Heart left ventricle (tissue), 16 donors: ENCODE measurements around the gene FTO. TPM values are rescaled to one million over a fixed set of nuclear protein-coding genes. Genes with fewer than 3 reads are reported as not detected.

Source experiments
- ATAC-seq, 4 donors: fragments of 200-7000 bp; cut with Tn5 transposase; one replicate each; pipeline ENCODE4 v1.9.1; 2020 to 2022; ENCODE audit warnings: moderate library complexity in 4 of 4, mild to moderate bottlenecking in 3 of 4, moderate number of reproducible peaks in 1 of 4
- DNase-seq, 5 donors: peaks; one replicate each; pipeline ENCODE4 v3.0.0-alpha.2; 2020
- H3K27ac ChIP-seq, 12 donors: fragments of 200-600 bp; sonication (generic) in 4 of 12; one replicate each; pipeline versions ENCODE4 v1.5.0 to v1.8.0; 2016 to 2022; ENCODE audit warnings: mild to moderate bottlenecking in 2 of 12
- H3K27me3 ChIP-seq, 9 donors: fragments of 200-600 bp; sonication (generic) in 2 of 9; one replicate each; pipeline versions ENCODE4 v1.5.1 to v1.8.0; 2016 to 2022; ENCODE audit warnings: mild to moderate bottlenecking in 3 of 9
- H3K36me3 ChIP-seq, 9 donors: fragments of 200-600 bp; sonication (generic) in 2 of 9; one replicate each; pipeline versions ENCODE4 v1.5.0 to v1.8.0; 2018 to 2022; ENCODE audit warnings: mild to moderate bottlenecking in 2 of 9
- H3K4me1 ChIP-seq, 12 donors: fragments of 200-600 bp; sonication (generic) in 4 of 12; one replicate each; pipeline versions ENCODE4 v1.5.0 to v1.8.0; 2016 to 2022; ENCODE audit warnings: mild to moderate bottlenecking in 3 of 12
- H3K4me3 ChIP-seq, 12 donors: fragments of 200-600 bp; sonication (generic) in 4 of 12; one replicate each; pipeline versions ENCODE4 v1.5.0 to v1.8.0; 2017 to 2022; ENCODE audit warnings: mild to moderate bottlenecking in 9 of 12, moderate library complexity in 4 of 12
- H3K9me3 ChIP-seq, 12 donors: fragments of 200-600 bp; sonication (generic) in 4 of 12; one replicate each; pipeline versions ENCODE4 v1.5.0 to v1.8.0; 2016 to 2022; ENCODE audit warnings: mild to moderate bottlenecking in 1 of 12
- POLR2A ChIP-seq, 2 donors: fragments of 450-650 bp; IDR thresholded peaks; one replicate each; pipeline ENCODE4 v1.6.1; 2017; ENCODE audit warnings: antibody characterized with exemption in 2 of 2, mild to moderate bottlenecking in 2 of 2, moderate library complexity in 2 of 2
- WGBS, 4 donors: extraction: QIAGEN DNeasy Blood & Tissue Kit in 2 of 4; methylation state at CpG; one replicate each; pipeline versions ENCODE4 v1.1.5 to v1.1.7; 2013 to 2018; 5-methylcytosine and 5-hydroxymethylcytosine counted together
- intact Hi-C, 10 donors: fragments of 100-400 bp; cut with DNase I; formaldehyde crosslinking; loops; one replicate each; pipeline versions ENCODE4 v1.11.1 to v1.14.2; 2022
- polyA plus RNA-seq, 2 donors: library from polyadenylated mRNA; stranded (reverse); fragments of 200-250 nt; gene quantifications; one replicate each; pipeline ENCODE4 v1.2.3, GENCODE V29; 2013
- total RNA-seq, 9 donors: library from RNA; depleted of rRNA in 2 of 9; stranded (reverse); fragments of >200 nt in 2 of 9; fragmentation: NEBNext Ultra II Directional in 3 of 9; extraction: Animal tissue kit (Norgen Biotek cat#: 25700) in 3 of 9; gene quantifications; one replicate each; pipeline versions ENCODE4 v1.1.0 to v1.2.4, GENCODE V29; 2016 to 2023
- TF ChIP-seq, protein P1 (sequence below), 12 donors: fragments of 200-600 bp; sonication (generic) in 4 of 12; IDR thresholded peaks; one replicate each; pipeline versions ENCODE4 v1.5.0 to v1.8.0; 2018 to 2022; ENCODE audit warnings: antibody characterized with exemption in 12 of 12, mild to moderate bottlenecking in 5 of 12
- donor health status: ischemic (EF 13 %, LVEDD 7.1; RV severe dilation, severe dysfunction).
- donor health status: healthy with polysubstance abuse.
- donor health status: DM: no; HTN: yes; CAD: no.
- donor health status: DM: no; HTN: no; CAD: no.
- donor health status: ischemic (EF 25% LVEDD 6.9; RV normal size, moderate dysfunction).
- donor health status: ischemic (EF 25% LVEDD 5.7; RV mildly dilated, moderate dysfunction).
- donor health status: healthy.
- donor health status: DM: yes; HTN: yes; CAD: no.
- donor health status: ischemic (EF 35%, LVEDD 5.7; RV mildly dilated, moderate dysfunction).
- donor health status: nonischemic (EF 11% LVEDD 7.7; RV severe dilation, severe dysfunction).
- donor health status: DM: yes; HTN: yes; CAD: no.
- donor health status: PGD.
- donor health status: ischemic (EF 29% LVEDD 5.4; RV normal size, mild dysfunction).
- donor health status: nonischemic (EF 23%, LVEDD 6.1; RV moderate dilation, normal function).

Gene FTO
- total and polyA plus RNA-seq, 11 donors, result 11.8 to 105 (median 86.8) TPM

- Histone ChIP-seq H3K9me3 (no peaks in the 10 kb centered on the region), H3K4me1 (peaks cover 0 to 59% (median 26%) of the 10 kb centered on the region in 12 donors), H3K27me3 (no peaks in the 10 kb centered on the region), H3K36me3 (no peaks in the 10 kb centered on the region), H3K4me3 (no peak overlapping the region), H3K27ac (peak overlapping the region in 1 of 12 donors; percentile 10)
- DNase-seq (no peak), ATAC-seq (peak in 2 of 4 donors; percentile 25 to 45)
- 54 to 71% (median 61%) methylated on average over 1 of the region's 1 CpG for WGBS, 4 donors
- TF ChIP-seq POLR2A (IDR thresholded peaks at IDR 0.05), result no peak
- TF ChIP-seq, protein P1, sequence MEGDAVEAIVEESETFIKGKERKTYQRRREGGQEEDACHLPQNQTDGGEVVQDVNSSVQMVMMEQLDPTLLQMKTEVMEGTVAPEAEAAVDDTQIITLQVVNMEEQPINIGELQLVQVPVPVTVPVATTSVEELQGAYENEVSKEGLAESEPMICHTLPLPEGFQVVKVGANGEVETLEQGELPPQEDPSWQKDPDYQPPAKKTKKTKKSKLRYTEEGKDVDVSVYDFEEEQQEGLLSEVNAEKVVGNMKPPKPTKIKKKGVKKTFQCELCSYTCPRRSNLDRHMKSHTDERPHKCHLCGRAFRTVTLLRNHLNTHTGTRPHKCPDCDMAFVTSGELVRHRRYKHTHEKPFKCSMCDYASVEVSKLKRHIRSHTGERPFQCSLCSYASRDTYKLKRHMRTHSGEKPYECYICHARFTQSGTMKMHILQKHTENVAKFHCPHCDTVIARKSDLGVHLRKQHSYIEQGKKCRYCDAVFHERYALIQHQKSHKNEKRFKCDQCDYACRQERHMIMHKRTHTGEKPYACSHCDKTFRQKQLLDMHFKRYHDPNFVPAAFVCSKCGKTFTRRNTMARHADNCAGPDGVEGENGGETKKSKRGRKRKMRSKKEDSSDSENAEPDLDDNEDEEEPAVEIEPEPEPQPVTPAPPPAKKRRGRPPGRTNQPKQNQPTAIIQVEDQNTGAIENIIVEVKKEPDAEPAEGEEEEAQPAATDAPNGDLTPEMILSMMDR (IDR thresholded peaks at IDR 0.05), result no peak
- intact Hi-C loops, result no loop called here
Measured at GRCh38 chr16:53768593-53768992, 64.6 kb downstream of the FTO start.

- Histone ChIP-seq H3K9me3 (no peaks in the 10 kb centered on the region), H3K36me3 (no peaks in the 10 kb centered on the region), H3K4me3 (no peak overlapping the region), H3K4me1 (peaks cover 0 to 65% (median 31%) of the 10 kb centered on the region in 12 donors), H3K27ac (no peak overlapping the region), H3K27me3 (no peaks in the 10 kb centered on the region)
- ATAC-seq (no peak), DNase-seq (no peak)
- WGBS, 4 donors, result 91 to 95% (median 94%) methylated on average over 4 of the region's 4 CpGs
- intact Hi-C loops, result no loop called here
- TF ChIP-seq, protein P1 (IDR thresholded peaks at IDR 0.05), result no peak
- no peak for TF ChIP-seq POLR2A (IDR thresholded peaks at IDR 0.05)
Measured at GRCh38 chr16:53769185-53769584, 65.2 kb downstream of the FTO start.

DNA sequence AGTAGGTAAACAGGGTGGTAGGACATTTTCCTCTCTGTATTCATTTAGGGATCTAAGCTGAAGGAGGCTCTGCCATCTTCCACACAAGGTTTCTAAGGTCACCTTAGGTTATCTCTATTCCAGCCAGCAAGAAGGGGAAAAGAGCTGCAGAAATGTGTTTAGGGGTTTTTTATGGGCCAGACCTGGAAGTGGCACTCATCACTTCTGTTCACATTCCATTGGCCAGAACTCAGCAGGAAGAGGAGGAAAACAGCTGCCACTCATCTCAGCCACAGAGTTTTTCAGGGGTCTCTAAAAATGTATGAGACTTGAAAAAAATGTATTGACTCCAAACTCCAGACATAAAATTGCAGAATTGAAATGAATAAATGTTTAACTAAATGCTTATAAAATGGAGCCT is 65.8 kb downstream of the FTO start:
- no peaks in the 10 kb centered on the region for H3K9me3 ChIP-seq
- H3K36me3 ChIP-seq, result no peaks in the 10 kb centered on the region
- no peak overlapping the region for H3K4me3 ChIP-seq
- TF ChIP-seq, protein P1 (IDR thresholded peaks at IDR 0.05), result no peak
- ATAC-seq (no peak), DNase-seq (no peak)
- no peaks in the 10 kb centered on the region for H3K27me3 ChIP-seq
- intact Hi-C loops, result loop anchor here in 8 of 10 donors (2.0 to 10.0 kb wide), 10 partner anchors 65 to 1595 kb away; partner anchors contain the start of genes IRX3 (in 4 of the 8), FTO (in 1 of the 8) and IRX5 (in 1 of the 8)
- H3K4me1 ChIP-seq, result peaks cover 0 to 69% (median 32%) of the 10 kb centered on the region in 12 donors
- no peak overlapping the region for H3K27ac ChIP-seq

GRCh38 chr16:53770641-53771040 is 66.7 kb downstream of the FTO start:
- no peaks in the 10 kb centered on the region for H3K9me3 ChIP-seq
- no peak for DNase-seq
- H3K4me1 ChIP-seq, result peaks cover 0 to 74% (median 36%) of the 10 kb centered on the region in 12 donors
- ATAC-seq, result no peak
- H3K36me3 ChIP-seq, result no peaks in the 10 kb centered on the region
- no peaks in the 10 kb centered on the region for H3K27me3 ChIP-seq
- no peak overlapping the region for H3K27ac ChIP-seq
- intact Hi-C loops, result loop anchor here in 8 of 10 donors (2.0 to 10.0 kb wide), 10 partner anchors 66 to 1594 kb away; partner anchors contain the start of genes IRX3 (in 4 of the 8), FTO (in 1 of the 8) and IRX5 (in 1 of the 8)
- H3K4me3 ChIP-seq, result no peak overlapping the region
- TF ChIP-seq, protein P1 (IDR thresholded peaks at IDR 0.05), result no peak
- WGBS, 4 donors, result 86 to 91% (median 88%) methylated on average over 4 of the region's 4 CpGs
